ENCODE measurements around the gene TRIM9. TPM values are rescaled to one million over a fixed set of nuclear protein-coding genes. Genes with fewer than 3 reads are reported as not detected.
"Not testable (repeated sequence)": the region's sequence is repeated elsewhere in the genome, so short reads cannot be mapped to it uniquely, and the experiment has no call there.

The TRIM9 gene
- total RNA-seq, 1 donor from 2014 or later = 19.7 TPM

DNA sequence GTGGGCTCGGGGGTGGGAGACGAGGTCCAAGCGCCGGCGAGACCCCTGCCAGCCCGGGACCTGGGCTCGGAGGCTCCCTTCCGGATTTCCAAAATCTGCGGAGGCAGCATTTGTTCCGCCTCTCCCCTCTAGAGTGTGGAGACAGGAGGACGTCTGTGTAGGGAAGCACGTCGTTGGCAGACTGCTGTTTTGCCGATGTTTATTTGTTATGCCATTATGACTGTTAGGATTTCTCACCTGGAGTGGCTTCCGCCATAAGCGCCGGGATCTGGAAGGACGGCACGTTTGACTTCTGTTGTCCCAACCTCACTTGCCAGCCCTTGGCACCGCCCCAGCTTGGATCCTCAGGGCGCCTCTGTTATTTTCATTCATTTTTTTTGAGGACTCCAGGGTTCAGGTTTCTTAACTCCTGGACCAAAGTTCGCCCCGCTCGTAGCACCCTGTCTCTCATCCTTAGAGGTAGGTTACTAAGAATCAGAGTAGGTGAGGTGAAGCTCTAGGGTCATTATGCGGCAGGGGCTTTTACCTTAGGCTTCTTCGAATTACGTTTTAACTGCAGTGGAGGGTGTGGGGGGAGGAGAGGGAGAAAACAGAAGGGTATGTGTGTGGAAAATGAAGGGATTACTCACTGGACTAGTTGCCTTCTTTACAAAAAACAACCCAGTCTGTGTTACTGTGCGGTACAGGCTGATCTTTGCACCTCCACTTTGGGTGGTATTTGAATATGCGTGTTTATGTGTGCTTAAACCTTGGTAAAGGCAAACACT lies 150.1 kb downstream of the TRIM9 start:
- peak overlapping the region; percentile 84 for H3K27ac Mint-ChIP-seq (ENCODE audit: unreplicated experiment)
- no peak for DNase-seq (ENCODE audit: low read depth, low spot score)
- TF ChIP-seq, protein P1, sequence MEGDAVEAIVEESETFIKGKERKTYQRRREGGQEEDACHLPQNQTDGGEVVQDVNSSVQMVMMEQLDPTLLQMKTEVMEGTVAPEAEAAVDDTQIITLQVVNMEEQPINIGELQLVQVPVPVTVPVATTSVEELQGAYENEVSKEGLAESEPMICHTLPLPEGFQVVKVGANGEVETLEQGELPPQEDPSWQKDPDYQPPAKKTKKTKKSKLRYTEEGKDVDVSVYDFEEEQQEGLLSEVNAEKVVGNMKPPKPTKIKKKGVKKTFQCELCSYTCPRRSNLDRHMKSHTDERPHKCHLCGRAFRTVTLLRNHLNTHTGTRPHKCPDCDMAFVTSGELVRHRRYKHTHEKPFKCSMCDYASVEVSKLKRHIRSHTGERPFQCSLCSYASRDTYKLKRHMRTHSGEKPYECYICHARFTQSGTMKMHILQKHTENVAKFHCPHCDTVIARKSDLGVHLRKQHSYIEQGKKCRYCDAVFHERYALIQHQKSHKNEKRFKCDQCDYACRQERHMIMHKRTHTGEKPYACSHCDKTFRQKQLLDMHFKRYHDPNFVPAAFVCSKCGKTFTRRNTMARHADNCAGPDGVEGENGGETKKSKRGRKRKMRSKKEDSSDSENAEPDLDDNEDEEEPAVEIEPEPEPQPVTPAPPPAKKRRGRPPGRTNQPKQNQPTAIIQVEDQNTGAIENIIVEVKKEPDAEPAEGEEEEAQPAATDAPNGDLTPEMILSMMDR (conservative IDR thresholded peaks at IDR 0.05) = no peak
- peak overlapping the region; percentile 95 for H3K4me3 Mint-ChIP-seq
- H3K4me1 Mint-ChIP-seq = peaks cover 33% of the 10 kb centered on the region
- peaks cover 9% of the 10 kb centered on the region for H3K27me3 Mint-ChIP-seq (ENCODE audit: low read depth)
- no peaks in the 10 kb centered on the region for H3K9me3 Mint-ChIP-seq
- peaks cover 2% of the 10 kb centered on the region for H3K36me3 Mint-ChIP-seq (ENCODE audit: low read depth)

DNA sequence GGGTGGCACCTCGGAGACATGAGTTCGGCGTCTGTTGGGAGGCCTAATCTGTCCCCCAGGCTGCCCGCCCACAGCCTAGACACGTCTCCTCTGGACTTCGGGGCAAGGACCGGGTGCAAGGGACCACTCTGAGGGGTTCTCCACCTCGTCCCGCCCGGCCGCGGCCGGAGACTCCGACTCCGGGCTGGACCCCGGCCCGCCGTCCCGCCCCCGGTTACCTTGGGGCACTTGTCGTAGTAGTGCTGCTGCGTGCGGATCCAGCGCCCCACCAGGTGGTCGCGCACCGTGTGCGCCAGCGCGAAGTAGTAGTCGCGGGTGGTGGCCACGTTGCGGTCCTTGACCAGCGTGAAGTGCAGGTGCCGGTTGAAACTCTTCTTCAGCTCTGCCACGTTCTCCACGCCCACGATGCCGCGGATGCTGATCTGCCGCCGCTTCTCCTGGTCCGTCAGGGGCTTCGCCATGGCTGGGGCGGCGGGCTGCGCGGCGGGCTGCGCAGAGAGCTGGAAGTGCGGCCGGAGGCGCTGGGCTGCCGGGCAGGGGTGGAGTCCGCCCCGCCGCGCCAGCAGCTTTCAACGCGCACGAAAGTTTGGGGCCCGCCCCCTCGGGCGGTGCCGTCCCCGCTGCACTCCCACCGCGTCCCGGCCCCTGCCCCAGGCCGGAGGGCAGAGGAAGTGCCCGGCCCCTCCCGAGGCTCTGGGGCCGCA lies 150.8 kb downstream of the TRIM9 start, which contains the start of gene PYGL:
TSS of gene PYGL (minus strand) at position 541 of the 704 bp plus-strand sequence. CDS start at position 461, 80 bp downstream.
- Mint-ChIP-seq H3K9me3 (no peaks in the 10 kb centered on the region), H3K27me3 (ENCODE audit: low read depth) (peaks cover 9% of the 10 kb centered on the region), H3K4me3 (peak within 1 kb of the TSS; percentile 95), H3K27ac (ENCODE audit: unreplicated experiment) (peak within 1 kb of the TSS; percentile 84), H3K36me3 (ENCODE audit: low read depth) (peaks cover 2% of the 10 kb centered on the region), H3K4me1 (peaks cover 33% of the 10 kb centered on the region)
- DNase-seq (ENCODE audit: low read depth, low spot score) = peak; percentile 67
- TF ChIP-seq, protein P1 (conservative IDR thresholded peaks at IDR 0.05) = peak; percentile 4

DNA sequence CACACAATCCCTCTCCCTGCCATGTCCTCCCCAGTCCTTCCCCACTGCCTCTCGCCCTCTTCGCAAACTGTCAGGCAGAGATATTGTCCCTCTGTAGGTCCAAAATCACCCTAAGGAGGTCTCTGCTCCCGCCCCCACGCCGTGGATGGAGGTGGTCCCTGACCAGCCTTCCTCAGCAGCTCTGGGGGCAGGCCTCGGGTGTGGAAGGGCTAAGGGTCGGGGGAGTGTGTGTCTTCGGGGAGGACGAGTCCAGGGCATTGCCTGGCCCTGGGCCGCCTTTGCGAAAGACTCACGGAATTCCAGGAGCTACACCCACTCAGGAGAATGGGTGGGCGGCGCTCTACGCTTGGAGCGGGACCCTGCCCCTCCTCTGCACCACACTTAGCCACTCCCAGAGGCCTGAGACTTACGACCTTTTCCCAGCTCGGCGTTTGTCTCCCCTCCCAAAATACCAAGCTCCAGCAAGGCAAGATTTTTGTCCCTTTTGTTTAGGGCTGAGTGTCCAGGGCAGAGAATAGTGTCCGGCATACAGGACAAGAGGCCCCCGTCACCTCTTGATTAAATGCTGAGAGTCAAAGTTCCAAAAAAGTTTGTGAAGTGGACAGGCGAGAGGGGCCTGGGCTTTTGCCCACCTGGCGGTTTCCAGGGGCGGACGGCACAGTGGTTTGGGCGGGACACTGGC lies 151.5 kb downstream of the TRIM9 start:
- Mint-ChIP-seq H3K4me1 (peaks cover 33% of the 10 kb centered on the region), H3K4me3 (peak overlapping the region; percentile 92), H3K9me3 (no peaks in the 10 kb centered on the region), H3K27ac (ENCODE audit: unreplicated experiment) (peak overlapping the region; percentile 58), H3K36me3 (ENCODE audit: low read depth) (peaks cover 2% of the 10 kb centered on the region), H3K27me3 (ENCODE audit: low read depth) (peaks cover 9% of the 10 kb centered on the region)
- TF ChIP-seq, protein P1 (conservative IDR thresholded peaks at IDR 0.05) = no peak
- peak; percentile 35 for DNase-seq (ENCODE audit: low read depth, low spot score)

DNA sequence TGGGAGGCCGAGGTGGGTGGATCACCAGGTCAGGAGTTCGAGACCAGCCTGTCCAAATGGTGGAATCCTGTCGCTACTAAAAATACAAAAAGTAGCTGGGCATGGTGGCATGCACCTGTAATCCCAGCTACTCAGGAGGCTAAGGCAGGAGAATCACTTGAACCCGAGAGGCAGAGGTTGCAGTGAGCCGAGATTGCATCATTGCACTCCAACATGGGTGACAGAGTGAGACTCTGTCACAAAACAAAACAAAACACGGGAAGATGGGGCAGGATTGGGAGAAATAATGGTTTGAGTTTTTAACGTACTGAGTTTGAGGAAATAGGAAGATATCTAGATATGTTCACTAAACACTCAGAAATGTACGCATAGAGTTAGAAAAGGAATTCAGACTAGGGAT lies 153.3 kb downstream of the TRIM9 start:
- not testable (repeated sequence) for H3K36me3 Mint-ChIP-seq (ENCODE audit: low read depth); H3K27me3 Mint-ChIP-seq (ENCODE audit: low read depth); H3K27ac Mint-ChIP-seq (ENCODE audit: unreplicated experiment); DNase-seq (ENCODE audit: low read depth, low spot score); H3K9me3 Mint-ChIP-seq
- peak overlapping the region; percentile 92 for H3K4me3 Mint-ChIP-seq
- H3K4me1 Mint-ChIP-seq = peaks cover 19% of the 10 kb centered on the region

DNA sequence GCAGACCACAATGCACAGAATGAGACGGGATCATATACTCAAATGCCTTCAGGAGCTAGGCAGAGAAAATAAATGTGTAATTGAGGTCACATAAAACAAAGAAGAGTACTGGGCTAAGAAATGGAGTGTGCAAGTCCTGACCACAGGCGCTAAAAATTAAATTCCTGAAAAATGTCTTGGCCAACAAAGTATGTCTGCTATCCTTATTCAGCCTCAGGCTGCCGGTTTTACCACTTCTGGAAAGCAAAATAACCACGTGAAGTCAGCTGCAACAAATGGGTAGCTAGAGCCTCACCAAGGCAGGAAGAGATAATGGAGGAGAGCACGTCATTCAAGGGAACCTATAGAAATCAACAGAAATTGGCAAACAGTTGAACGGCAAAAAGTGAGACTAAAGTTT lies 153.8 kb downstream of the TRIM9 start:
- Mint-ChIP-seq H3K27ac (ENCODE audit: unreplicated experiment) (no peak overlapping the region), H3K4me3 (peak overlapping the region; percentile 92), H3K4me1 (peaks cover 17% of the 10 kb centered on the region), H3K36me3 (ENCODE audit: low read depth) (no peaks in the 10 kb centered on the region), H3K9me3 (no peaks in the 10 kb centered on the region), H3K27me3 (ENCODE audit: low read depth) (peaks cover 9% of the 10 kb centered on the region)
- DNase-seq (ENCODE audit: low read depth, low spot score) = no peak
- TF ChIP-seq, protein P1 (conservative IDR thresholded peaks at IDR 0.05) = no peak
